AG04450 (cell line): Measurements from ENCODE around the gene HSD17B8. TPM values are rescaled to one million over a fixed set of nuclear protein-coding genes. Genes with fewer than 3 reads are reported as not detected.

Source experiments
- CTCF ChIA-PET: fragments of 300-600, 350-600 bp; formaldehyde crosslinking; extraction: SDS; loops from one replicate; lab custom pipeline; 2022; ENCODE audit warnings: antibody characterized with exemption, inconsistent platforms; lab: Charles Lee
- POLR2A ChIA-PET: fragments of 350-600 bp; formaldehyde crosslinking; extraction: SDS; loops from one replicate; lab custom pipeline; 2021; ENCODE audit warnings: antibody characterized with exemption, inconsistent platforms; lab: Yijun Ruan, JAX
- DNase-seq: peaks from one replicate; pipeline ENCODE4 v3.0.0-alpha.2; 2011; ENCODE audit warnings: low read depth, low spot score
- H3K27ac ChIP-seq: one replicate; pipeline ENCODE4 v1.5.1; 2012; ENCODE audit warnings: low read depth, low read length, control low read depth
- H3K27me3 ChIP-seq: one replicate; pipeline ENCODE4 v1.6.0; 2012; ENCODE audit warnings: low read length; ENCODE audit not compliant: control insufficient read depth, insufficient read depth
- H3K4me3 ChIP-seq: 2 replicates; pipeline ENCODE4 v1.5.1; 2011; ENCODE audit warnings: mild to moderate bottlenecking, low read depth, low read length, control low read depth
- H3K9me3 ChIP-seq: 2 replicates; pipeline ENCODE4 v1.5.1; 2012; ENCODE audit warnings: low read length; ENCODE audit not compliant: control insufficient read depth, insufficient read depth
- CTCF ChIP-seq: IDR thresholded peaks from 2 replicates; pipeline ENCODE4 v1.5.1; 2011; ENCODE audit warnings: low read depth, low read length, control low read depth, inconsistent platforms
- polyA plus RNA-seq: library from polyadenylated mRNA; depleted of rRNA; stranded (reverse); fragments of >200 nt; gene quantifications from 2 replicates; pipeline ENCODE4 v1.2.3, GENCODE V29; 2011

Gene HSD17B8
- polyA plus RNA-seq, 1 experiment, result 4.9 TPM

DNA sequence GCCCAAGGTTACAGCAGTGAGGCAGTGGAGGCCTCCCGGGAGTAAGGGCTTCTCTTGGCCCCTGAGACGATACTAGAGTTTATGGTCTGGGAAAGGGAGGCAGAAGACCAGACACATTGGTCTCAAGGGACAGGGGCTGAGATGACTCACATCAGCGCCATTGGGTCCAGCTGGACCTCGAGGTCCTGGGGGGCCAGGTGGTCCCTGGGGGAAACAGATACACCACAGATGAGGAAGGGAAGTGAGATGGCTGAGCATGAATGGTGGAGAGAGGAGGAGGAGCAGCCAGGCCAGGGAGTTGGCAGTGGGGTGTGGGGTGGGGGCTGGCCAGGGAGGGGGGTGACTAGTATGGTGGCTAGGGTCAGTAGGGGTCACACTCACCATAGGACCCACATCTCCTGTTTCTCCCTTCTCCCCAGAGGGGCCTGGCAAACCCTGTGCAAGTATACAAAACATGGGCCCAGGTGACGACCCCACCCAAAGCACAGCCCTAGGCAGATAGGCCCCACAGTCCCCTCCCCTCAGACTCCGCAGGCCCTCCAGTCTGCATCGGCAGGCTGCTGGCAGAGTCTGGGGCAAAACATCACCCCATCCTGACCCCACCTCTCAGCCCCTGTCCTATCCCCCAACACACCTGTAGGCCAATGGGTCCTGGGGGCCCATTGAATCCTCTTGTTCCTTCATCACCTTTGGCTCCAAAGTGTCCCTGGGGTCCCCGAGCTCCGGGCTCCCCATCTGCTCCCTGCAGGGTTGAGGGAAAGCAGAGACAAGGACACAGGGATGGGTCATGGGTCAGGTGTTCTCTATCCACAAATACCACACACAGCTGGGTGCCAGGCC lies 34.1 kb upstream of the HSD17B8 start:
- DNase-seq, result no peak
- CTCF ChIA-PET, result no interaction called here
- H3K9me3 ChIP-seq, result no peaks in the 10 kb centered on the region; the same call in 1 of the 2 replicates
- no peak for TF ChIP-seq CTCF
- H3K27ac ChIP-seq, result no peak overlapping the region
- H3K27me3 ChIP-seq, result peaks cover 16% of the 10 kb centered on the region
- POLR2A ChIA-PET, result no interaction called here
- no peak overlapping the region for H3K4me3 ChIP-seq

DNA sequence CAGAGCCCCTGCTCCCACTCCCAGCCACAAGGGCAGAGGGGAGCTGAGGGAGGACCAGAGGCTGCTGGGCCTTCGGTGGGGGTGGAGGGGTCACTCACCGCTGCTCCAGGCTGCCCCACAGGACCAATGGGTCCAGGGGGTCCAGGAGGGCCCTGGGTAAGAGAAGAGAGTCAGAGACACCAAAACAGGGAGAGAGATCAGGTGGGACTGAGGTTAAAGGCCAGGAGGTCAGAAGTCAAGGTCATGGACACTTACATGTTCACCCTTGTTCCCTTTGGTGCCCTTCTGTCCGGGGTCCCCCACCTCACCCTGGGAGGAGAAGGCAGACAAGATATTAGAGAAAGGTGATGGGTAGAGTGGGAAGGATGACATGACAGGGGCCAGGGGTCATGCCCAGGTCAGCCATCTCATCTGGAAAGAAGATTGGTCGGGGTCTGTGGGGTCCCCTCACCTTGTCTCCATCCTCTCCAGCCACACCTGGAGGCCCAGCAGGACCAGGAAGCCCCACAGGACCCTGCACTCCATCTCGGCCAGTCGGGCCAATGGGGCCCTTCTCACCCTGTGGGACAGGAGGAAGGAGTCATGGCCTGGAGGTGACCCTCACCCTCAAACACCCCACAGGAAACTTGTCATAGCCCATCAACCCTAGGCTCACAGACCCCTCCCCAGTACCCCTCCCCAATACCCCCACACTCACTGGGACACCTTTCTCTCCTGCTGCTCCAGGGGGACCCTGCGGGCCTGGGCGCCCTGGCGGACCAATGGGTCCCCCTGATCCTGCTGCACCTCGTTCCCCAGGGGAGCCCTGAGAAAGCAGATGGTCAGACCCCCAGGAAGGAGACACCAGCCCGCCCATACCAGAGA lies 33.2 kb upstream of the HSD17B8 start:
- Histone ChIP-seq H3K27ac (no peak overlapping the region), H3K9me3 (no peaks in the 10 kb centered on the region; the same call in 1 of the 2 replicates), H3K27me3 (peaks cover 21% of the 10 kb centered on the region), H3K4me3 (no peak overlapping the region)
- TF ChIP-seq CTCF, result no peak
- POLR2A ChIA-PET, result no interaction called here
- no peak for DNase-seq
- CTCF ChIA-PET, result interaction anchor here (1.3 to 1.4 kb wide), 3 partner anchors 12 to 156 kb away, joined by 4 to 15 read pairs (median 6); no protein-coding TSS in a partner anchor

GRCh38 chr6:33171880-33172687 lies 32.4 kb upstream of the HSD17B8 start:
- H3K4me3 ChIP-seq, result no peak overlapping the region
- no peak for DNase-seq
- H3K9me3 ChIP-seq, result no peaks in the 10 kb centered on the region; the same call in 1 of the 2 replicates
- CTCF ChIA-PET, result interaction anchor here (0.6 to 1.7 kb wide), 12 partner anchors 12 to 287 kb away, joined by 3 to 15 read pairs (median 4); partner anchors contain the start of gene HLA-DMA
- POLR2A ChIA-PET, result no interaction called here
- no peak overlapping the region for H3K27ac ChIP-seq
- no peak for TF ChIP-seq CTCF
- H3K27me3 ChIP-seq, result peaks cover 19% of the 10 kb centered on the region

DNA sequence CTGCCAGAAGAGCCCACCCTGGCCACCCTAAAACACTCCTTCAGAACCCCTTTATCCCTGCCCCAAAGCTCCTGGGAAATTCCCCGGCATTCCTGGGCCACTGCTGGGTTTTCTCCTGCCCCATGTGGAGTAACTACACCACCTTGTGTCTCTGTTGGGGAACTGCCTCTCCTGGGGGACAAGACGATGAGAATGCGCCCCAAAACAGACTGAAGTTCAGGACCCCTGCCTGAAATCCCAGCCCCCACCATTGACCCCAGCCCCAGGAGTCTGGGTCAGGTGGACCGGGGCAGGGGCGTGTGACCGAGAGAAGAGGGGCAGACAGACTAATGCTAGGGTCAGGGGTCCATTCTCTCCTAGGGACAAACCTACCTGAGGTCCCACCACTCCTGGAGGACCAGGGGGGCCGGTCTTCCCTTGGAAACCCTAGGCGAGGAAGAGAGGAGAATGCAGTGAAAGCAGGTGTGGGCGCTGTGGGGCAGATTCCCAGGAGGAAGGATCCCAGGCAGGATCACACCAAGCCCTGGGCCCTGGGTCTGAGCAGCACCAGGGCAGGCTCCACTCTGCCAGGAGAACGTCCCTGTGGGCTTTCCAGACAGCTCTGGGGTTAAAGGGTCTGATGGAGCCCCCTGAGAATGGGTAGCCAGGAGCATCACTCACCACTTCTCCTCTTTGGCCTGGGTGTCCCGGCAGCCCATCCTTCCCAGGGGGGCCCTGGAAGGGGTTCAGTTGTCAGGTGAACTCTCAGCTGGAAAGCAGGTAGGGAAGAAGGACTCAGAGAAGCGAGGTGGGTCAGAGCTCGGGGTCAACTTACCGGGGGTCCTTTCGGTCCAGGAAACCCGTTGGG lies 31.5 kb upstream of the HSD17B8 start:
- Histone ChIP-seq H3K27me3 (peaks cover 19% of the 10 kb centered on the region), H3K9me3 (no peaks in the 10 kb centered on the region; the same call in 1 of the 2 replicates), H3K27ac (no peak overlapping the region), H3K4me3 (no peak overlapping the region)
- ChIA-PET CTCF (interaction anchor here (0.6 to 1.7 kb wide), 16 partner anchors 11 to 287 kb away, joined by 3 to 15 read pairs (median 4); partner anchors contain the start of gene HLA-DMA), POLR2A (no interaction called here)
- TF ChIP-seq CTCF, result peak; percentile 78
- no peak for DNase-seq
